ENCODE measurements around the gene CALCOCO1. TPM values are rescaled to one million over a fixed set of nuclear protein-coding genes. Genes with fewer than 3 reads are reported as not detected.

The CALCOCO1 gene
- total RNA-seq, 4 donors from 2014 or later = 400 to 469 (median 424) TPM

DNA sequence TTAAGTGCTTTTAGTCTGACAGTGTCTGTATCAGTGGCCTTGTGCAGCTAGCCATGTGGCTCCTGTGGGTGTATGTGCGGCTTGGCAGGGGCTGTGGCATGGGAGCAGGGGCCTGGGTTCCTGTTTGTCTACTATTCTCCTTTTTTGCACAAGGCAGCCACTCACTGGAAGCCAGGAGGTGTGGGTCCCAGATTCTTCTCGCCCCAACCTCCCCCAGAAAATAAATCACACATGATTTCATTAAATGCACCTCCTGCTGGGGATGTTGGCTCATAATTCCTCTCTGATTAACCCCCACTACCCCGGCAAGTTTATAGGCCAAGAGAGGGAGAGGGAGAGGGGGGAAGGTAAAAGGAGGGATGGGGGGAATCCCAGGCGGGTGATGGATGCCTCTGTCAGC lies 17.6 kb downstream of the CALCOCO1 start:
- peak; percentile 2 for TF ChIP-seq POLR2AphosphoS5 (IDR thresholded peaks at IDR 0.05)
- TF ChIP-seq EP300 (IDR thresholded peaks at IDR 0.05) = no peak
- peaks cover 16% of the 10 kb centered on the region for H3K27me3 ChIP-seq
- WGBS, 2 donors (ENCODE audit: low coverage in 1 of 2) = 29% methylated on average over 4 of the region's 4 CpGs; no CpG with 5 or more reads in 1 of the 2 donors
- peaks cover 0 to 6% (median 0%) of the 10 kb centered on the region in 3 donors for H3K4me1 ChIP-seq
- ATAC-seq = no peak
- H3K27ac ChIP-seq = no peak overlapping the region
- H3K9me3 ChIP-seq = no peaks in the 10 kb centered on the region
- no peak overlapping the region for H3K4me3 ChIP-seq
- H3K36me3 ChIP-seq = peaks cover 0 to 36% of the 10 kb centered on the region in 2 donors

DNA sequence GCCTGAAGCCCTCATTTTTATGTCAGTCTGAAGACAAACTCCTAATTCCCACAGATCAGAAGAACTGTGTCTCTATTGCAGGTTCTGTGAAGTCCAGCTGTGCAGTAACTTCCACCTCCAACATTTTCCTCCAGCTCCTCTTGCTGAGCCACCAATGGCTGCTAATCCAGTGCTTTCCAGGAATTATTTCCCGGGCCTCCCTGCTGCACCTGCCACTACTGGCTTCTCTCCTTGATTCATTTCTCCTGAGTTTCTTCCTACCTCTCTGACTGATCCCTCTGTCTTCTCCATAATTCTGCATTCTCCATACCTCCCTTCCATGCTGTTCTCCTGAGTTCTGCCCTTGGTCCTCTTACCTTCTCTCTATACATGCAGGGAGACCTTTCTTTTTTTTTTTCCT lies 21.2 kb downstream of the CALCOCO1 start:
- 33 to 54% methylated on average over 1 of the region's 1 CpG for WGBS, 2 donors (ENCODE audit: low coverage in 1 of 2)
- H3K4me1 ChIP-seq = peaks cover 0 to 10% (median 0%) of the 10 kb centered on the region in 3 donors
- ATAC-seq = no peak
- peaks cover 50% of the 10 kb centered on the region for H3K27me3 ChIP-seq
- H3K27ac ChIP-seq = no peak overlapping the region
- H3K36me3 ChIP-seq = peaks cover 0 to under 1% of the 10 kb centered on the region in 2 donors
- no peak for TF ChIP-seq POLR2AphosphoS5 (IDR thresholded peaks at IDR 0.05)
- no peak for TF ChIP-seq POLR2A (IDR thresholded peaks at IDR 0.05)
- no peak for TF ChIP-seq EP300 (IDR thresholded peaks at IDR 0.05)
- TF ChIP-seq, protein P1, sequence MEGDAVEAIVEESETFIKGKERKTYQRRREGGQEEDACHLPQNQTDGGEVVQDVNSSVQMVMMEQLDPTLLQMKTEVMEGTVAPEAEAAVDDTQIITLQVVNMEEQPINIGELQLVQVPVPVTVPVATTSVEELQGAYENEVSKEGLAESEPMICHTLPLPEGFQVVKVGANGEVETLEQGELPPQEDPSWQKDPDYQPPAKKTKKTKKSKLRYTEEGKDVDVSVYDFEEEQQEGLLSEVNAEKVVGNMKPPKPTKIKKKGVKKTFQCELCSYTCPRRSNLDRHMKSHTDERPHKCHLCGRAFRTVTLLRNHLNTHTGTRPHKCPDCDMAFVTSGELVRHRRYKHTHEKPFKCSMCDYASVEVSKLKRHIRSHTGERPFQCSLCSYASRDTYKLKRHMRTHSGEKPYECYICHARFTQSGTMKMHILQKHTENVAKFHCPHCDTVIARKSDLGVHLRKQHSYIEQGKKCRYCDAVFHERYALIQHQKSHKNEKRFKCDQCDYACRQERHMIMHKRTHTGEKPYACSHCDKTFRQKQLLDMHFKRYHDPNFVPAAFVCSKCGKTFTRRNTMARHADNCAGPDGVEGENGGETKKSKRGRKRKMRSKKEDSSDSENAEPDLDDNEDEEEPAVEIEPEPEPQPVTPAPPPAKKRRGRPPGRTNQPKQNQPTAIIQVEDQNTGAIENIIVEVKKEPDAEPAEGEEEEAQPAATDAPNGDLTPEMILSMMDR (IDR thresholded peaks at IDR 0.05) = no peak
- no peaks in the 10 kb centered on the region for H3K9me3 ChIP-seq
- no peak overlapping the region for H3K4me3 ChIP-seq

DNA sequence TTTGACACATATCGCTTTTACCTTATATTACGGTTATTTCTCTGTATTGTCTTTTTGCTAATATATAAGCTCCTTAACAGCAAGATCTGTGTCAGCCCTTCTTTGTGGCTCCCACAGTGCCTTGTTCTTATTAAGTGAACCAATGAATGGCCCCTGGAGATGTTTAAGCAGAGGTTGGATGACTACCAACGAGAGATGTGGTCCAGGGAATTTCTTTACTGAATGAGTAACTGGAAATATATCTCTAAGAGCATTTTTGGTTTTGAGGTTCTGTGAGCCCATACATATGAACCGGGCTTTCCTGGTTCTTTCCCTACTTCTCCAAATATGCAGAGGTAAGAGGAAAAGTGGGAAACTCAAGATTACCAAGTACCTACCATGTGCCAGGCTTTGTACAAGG lies 23.5 kb downstream of the CALCOCO1 start:
- Histone ChIP-seq H3K4me3 (no peak overlapping the region), H3K27me3 (peaks cover 73% of the 10 kb centered on the region), H3K27ac (no peak overlapping the region), H3K4me1 (peaks cover 0 to 3% (median 0%) of the 10 kb centered on the region in 3 donors), H3K9me3 (no peaks in the 10 kb centered on the region), H3K36me3 (no peaks in the 10 kb centered on the region)
- ATAC-seq = no peak
- TF ChIP-seq POLR2A (IDR thresholded peaks at IDR 0.05) (no peak), POLR2AphosphoS5 (IDR thresholded peaks at IDR 0.05) (no peak), EP300 (IDR thresholded peaks at IDR 0.05) (no peak)
- TF ChIP-seq, protein P1 (IDR thresholded peaks at IDR 0.05) = no peak
- WGBS, 2 donors (ENCODE audit: low coverage in 1 of 2) = 62 to 74% methylated on average over 4 of the region's 4 CpGs

DNA sequence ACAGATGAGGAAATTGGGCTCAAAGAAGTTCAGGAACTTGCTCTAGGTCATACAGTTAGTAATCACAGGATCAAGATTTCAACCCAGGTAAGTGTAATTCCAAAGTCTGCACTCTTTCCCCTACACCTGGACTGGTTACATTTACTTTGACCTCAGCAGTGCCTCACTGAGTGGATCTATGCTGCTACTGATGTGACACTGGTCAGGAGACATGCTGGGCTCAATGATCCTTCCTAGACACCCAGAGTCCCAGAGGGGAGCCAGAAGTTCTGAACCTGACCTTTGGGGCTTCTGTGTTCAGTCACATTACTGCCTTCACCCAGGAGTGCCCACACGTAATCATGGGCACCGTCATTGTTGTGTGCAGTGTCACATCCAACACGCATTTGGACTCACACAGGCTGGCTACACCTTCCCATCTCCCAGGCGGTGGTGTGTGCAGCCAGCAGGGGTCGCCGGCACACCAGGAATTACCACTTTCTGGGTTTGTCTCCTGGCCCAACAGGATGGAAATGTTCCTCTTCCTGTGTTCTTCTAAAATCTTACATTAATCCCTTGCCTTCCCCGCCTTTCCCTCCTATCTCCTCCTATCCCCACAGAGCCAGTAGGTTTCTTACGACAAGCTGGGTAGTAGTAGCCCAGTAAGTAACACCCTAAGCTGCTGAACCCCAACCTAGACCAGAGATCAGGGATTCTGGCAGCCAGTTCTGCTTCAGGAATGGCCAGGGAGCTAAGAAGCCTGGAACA lies 25.6 kb downstream of the CALCOCO1 start:
- Histone ChIP-seq H3K4me3 (no peak overlapping the region), H3K36me3 (no peaks in the 10 kb centered on the region), H3K4me1 (peaks cover 0 to 6% (median 0%) of the 10 kb centered on the region in 3 donors), H3K9me3 (no peaks in the 10 kb centered on the region), H3K27ac (no peak overlapping the region), H3K27me3 (peaks cover 94% of the 10 kb centered on the region)
- peak; percentile 92 for ATAC-seq
- TF ChIP-seq, protein P1 (IDR thresholded peaks at IDR 0.05) = peak in 3 of 4 experiments; percentile 84 to 92 (median 87)
- TF ChIP-seq POLR2AphosphoS5 (IDR thresholded peaks at IDR 0.05) (no peak), POLR2A (IDR thresholded peaks at IDR 0.05) (no peak), EP300 (IDR thresholded peaks at IDR 0.05) (no peak)
- WGBS, 2 donors (ENCODE audit: low coverage in 1 of 2) = 8% methylated on average over 7 of the region's 8 CpGs; no CpG with 5 or more reads in 1 of the 2 donors

DNA sequence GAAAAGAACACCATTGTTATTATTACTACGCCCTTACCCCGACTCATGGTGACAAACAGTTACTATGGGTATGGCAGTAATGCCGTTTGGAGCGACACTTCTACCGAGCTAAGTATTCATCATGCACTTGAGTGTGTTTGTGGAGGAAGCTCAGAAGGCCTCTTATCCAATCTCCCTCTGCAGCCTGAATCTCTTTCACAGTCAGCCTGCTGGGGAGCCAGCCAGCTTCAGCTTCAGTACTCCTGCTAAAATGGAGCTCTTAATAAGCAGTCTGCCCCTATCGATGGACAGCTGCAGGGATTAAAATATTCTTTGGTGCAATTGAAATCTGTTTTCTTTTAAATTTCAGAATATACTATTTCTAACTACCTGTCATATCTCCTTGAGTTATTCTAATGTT lies 26.7 kb downstream of the CALCOCO1 start:
- no peak overlapping the region for H3K27ac ChIP-seq
- no peaks in the 10 kb centered on the region for H3K36me3 ChIP-seq
- H3K4me3 ChIP-seq = no peak overlapping the region
- no peak for TF ChIP-seq EP300 (IDR thresholded peaks at IDR 0.05)
- TF ChIP-seq, protein P1 (IDR thresholded peaks at IDR 0.05) = no peak
- no peak for TF ChIP-seq POLR2A (IDR thresholded peaks at IDR 0.05)
- no peak for TF ChIP-seq POLR2AphosphoS5 (IDR thresholded peaks at IDR 0.05)
- H3K9me3 ChIP-seq = no peaks in the 10 kb centered on the region
- 33 to 50% methylated on average over 3 to 6 of the region's 6 CpGs for WGBS, 2 donors (ENCODE audit: low coverage in 1 of 2)
- ATAC-seq = no peak
- H3K4me1 ChIP-seq = peaks cover 0 to 17% (median 4%) of the 10 kb centered on the region in 3 donors
- H3K27me3 ChIP-seq = peaks cover 96% of the 10 kb centered on the region
